KOPT-K1 (cell line): Measurements from ENCODE around the gene GRM1.

ENCODE experiments used
- H3K27ac ChIP-seq: fragments of 200-600 bp; sonication (generic); 2 replicates; pipeline ENCODE4 v1.5.1; 2016; ENCODE audit warnings: antibody characterized with exemption, mild to moderate bottlenecking, low read depth, low read length; ENCODE audit not compliant: poor library complexity, severe bottlenecking
- H3K36me3 ChIP-seq: fragments of 200-600 bp; sonication (generic); 2 replicates; pipeline ENCODE4 v1.5.1; 2017; ENCODE audit warnings: antibody characterized with exemption, mild to moderate bottlenecking, low read length, moderate library complexity; ENCODE audit not compliant: insufficient read depth
- H3K9me3 ChIP-seq: fragments of 200-600 bp; sonication (generic); 2 replicates; pipeline ENCODE4 v1.5.1; 2017; ENCODE audit warnings: antibody characterized with exemption, low read length, mild to moderate bottlenecking; ENCODE audit not compliant: insufficient read depth, poor library complexity, severe bottlenecking

GRM1 gene

DNA sequence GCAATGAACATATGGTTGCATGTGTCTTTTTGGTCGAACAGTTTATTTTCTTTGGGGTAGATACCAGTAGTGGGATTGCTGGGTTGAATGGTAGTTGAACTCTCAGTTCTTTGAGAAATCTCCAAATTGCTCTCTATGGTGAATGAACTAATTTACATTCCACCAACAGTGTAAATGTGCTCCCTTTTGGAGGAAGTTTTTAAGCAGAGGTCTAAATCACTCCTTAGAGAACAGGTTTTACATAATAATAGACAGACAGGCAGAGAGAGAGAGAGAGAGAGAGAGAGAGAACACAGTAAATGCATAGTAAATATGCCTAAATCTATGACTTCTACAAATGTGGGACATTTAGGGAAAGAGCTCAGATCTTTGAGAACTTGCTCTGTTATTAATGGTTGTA is 37.6 kb downstream of the GRM1 start:
- Histone ChIP-seq H3K27ac (no peak overlapping the region), H3K36me3 (no peaks in the 10 kb centered on the region), H3K9me3 (no peaks in the 10 kb centered on the region)

DNA sequence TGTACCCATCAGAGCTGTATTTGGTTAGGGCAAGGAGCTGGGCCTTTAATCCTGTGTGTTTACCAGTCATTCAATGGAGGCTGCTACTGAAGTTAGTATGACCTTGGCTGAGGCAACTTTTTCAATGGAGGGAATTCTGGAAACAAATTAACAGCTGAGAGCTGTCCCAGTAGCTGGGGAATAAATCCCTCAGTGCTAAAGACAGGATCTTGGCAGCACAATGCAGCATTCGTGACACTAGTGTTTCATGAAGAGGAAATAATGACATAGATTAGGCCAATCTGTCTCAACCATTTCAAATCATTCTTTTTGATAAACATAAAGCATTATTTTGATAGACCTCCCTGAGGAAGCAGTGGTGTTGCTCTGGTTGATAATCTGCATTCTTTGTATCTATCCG is 42.9 kb downstream of the GRM1 start:
- H3K36me3 ChIP-seq, result no peaks in the 10 kb centered on the region
- H3K9me3 ChIP-seq, result no peaks in the 10 kb centered on the region
- H3K27ac ChIP-seq, result no peak overlapping the region

DNA sequence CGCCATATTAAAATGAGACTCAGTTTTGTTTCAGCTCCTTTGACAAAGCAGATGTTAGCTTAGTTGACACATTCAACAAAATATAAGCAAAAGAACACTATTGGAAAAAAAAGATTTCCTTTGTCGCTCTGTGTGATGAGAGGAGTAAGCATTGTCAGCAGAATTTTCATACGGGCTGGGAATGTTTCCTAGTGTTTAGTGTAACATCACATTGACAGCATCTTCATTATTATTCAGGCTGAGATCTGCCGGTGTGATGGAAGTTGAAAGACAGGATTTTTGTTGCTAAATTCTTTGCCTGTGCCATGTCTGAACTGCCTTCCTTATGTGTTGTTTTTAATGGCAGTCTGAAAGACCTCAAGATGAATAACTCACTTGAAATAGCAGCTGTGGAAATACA is 49.1 kb downstream of the GRM1 start:
- Histone ChIP-seq H3K27ac (no peak overlapping the region), H3K9me3 (no peaks in the 10 kb centered on the region), H3K36me3 (no peaks in the 10 kb centered on the region)

DNA sequence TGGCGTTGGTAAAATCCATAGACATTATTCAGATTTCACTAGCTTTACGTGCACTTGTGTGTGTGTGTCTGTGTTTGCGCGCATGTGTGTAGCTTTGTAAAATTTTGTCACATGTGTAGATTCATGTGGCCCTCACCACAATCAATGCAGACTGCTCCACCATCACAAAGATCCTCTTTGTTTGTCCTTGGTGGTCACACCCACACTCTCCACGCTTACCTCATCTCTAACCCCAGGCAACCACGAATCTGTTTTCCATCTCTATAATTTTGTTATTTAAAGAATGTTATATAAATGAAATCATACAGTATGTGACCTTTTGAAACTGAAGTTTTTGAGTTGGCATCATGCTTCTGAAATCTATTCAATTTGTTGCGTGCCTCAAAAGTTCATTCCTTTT is 58.5 kb downstream of the GRM1 start:
- no peaks in the 10 kb centered on the region for H3K36me3 ChIP-seq
- H3K27ac ChIP-seq, result no peak overlapping the region
- H3K9me3 ChIP-seq, result no peaks in the 10 kb centered on the region

DNA sequence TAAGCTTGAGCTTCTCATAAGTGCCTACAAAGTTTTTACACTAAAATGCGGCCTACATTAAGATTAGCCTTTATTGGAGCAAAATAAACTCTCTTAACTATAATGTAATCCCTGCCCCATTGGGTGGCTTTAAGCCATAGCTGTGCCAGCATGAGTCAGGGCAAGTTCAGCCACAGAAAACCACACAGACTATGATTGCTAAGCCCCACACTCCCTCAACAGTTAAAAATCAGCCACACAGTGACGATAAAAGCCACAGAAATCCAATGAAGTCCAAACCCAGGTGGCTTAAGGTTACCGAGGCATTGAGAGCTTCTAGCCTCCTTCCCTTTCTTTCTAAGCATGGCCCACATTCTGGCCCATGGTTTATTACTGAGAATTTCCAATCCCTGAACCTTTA is 61.6 kb downstream of the GRM1 start:
- Histone ChIP-seq H3K36me3 (no peaks in the 10 kb centered on the region), H3K27ac (no peak overlapping the region), H3K9me3 (no peaks in the 10 kb centered on the region)

DNA sequence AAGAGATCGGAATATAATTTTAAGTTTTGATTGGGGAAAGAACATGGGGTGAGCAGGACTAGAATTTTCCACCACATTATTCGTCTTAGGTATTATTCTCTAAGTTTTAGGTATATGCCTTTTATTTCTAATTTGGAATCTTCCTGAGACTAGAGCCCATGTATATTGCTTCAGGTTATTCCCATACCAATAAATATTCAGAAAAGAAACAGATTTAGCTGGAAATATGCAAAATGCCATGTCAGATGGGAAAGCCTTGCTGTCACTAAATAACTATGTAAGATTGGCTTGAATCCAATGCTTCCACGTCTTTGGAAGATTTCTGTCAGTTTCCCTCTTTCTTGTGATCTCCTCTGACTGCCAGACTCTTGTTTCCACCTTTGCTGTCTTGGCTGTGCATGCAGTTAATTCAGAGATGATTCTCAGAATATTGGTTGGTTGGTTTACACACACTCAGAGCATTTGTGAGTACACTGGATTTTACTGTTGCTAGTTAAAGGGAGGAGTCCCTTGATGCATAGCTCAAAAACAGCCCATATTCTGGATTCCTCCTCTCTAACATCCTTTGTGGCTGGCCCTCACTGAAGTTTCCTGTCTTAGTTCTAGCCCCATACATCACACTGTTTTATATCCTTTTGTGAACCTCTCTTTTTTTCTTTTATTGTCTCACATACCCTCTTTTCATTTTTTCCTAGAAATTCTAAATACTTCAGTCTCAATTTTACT is 64.3 kb downstream of the GRM1 start:
- Histone ChIP-seq H3K36me3 (no peaks in the 10 kb centered on the region), H3K9me3 (no peaks in the 10 kb centered on the region), H3K27ac (no peak overlapping the region)

DNA sequence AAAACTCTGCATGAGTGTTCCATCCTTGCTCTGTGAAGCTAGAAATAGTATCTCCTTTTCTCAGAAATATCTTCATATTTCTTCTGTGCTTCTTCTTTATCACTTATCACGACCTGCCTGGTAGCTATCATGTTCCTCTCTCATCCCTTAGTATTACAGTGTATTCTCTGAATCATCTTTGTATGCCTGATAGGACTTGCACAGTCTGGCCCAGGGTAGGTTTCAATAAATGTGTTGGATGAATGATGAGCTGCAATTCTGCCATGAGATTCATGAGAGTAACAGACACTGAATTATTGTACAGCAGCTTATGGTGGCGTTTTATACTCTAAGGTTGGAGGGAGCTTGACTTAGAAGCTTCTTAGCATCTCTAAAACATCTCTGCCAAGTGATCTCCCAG is 66.6 kb downstream of the GRM1 start:
- no peaks in the 10 kb centered on the region for H3K9me3 ChIP-seq
- H3K27ac ChIP-seq, result no peak overlapping the region
- no peaks in the 10 kb centered on the region for H3K36me3 ChIP-seq

DNA sequence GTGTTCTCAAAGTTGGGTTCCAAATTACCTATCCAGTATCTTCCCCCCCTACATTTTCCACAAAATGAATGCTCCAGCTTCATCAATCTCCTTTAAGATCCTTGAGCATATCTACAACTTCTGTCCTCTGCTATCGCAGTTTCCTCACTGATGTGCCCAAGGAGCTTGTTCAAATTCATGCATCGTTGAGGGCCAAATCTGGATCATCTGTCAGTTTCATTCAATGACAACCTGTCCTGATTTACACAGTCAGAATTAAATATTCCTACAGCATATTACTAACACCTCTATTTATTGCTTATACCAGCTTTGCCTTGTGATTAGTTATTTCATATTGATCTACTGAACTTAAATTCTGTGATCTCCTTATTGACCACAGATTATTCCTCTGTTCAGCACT is 68.7 kb downstream of the GRM1 start:
- H3K9me3 ChIP-seq, result no peaks in the 10 kb centered on the region
- no peaks in the 10 kb centered on the region for H3K36me3 ChIP-seq
- H3K27ac ChIP-seq, result no peak overlapping the region

DNA sequence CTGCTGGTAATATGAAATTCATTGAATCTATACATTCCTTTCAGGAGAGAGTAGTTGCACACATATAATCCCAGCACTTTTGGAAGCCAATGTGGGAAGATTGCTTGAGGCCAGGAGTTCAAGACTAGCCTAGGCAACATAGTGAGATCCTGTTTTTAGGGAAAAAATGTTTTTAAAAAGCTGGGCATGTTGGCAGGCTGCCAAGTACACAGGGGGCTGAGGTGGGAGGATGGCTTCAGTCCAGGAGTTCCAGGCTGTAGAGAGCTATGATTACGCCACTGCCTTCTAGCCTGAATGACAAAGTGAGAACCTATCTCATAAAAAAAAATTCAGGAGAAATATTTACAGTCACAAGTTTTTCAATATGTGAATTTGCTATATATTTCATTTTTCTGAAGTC is 71.9 kb downstream of the GRM1 start:
- no peaks in the 10 kb centered on the region for H3K36me3 ChIP-seq
- no peaks in the 10 kb centered on the region for H3K9me3 ChIP-seq
- no peak overlapping the region for H3K27ac ChIP-seq

DNA sequence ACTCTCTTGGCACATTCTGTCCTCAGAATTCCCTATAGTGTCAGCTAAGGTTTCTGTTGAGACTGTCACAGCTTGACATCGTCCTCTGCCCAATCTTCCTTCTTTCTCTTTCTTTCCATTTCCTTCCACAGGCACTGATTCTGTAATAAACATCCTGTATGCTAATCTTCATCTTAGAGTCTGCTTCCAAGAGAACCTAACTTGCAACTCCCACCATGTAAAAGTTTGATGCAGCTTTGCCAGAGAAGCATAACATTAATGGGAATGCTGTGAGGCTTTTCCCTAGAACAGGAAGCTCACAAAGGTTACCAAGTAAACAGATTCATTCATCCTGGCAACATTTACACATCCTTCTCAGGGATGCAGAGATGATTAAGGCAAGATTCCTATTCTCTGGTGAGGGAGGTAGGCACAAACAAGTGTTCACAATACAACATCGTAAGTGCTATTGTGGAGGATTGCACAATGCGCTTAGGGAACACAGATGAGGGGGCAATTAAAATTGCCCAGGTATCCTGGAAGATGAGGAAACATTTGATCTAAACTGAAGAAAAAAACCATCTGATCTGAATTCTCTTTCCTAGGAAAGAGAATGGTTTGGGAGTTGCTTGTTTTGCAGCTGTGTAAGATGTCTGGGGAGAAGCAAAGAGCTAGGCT is 74.7 kb downstream of the GRM1 start:
- Histone ChIP-seq H3K9me3 (no peaks in the 10 kb centered on the region), H3K27ac (no peak overlapping the region), H3K36me3 (no peaks in the 10 kb centered on the region)

DNA sequence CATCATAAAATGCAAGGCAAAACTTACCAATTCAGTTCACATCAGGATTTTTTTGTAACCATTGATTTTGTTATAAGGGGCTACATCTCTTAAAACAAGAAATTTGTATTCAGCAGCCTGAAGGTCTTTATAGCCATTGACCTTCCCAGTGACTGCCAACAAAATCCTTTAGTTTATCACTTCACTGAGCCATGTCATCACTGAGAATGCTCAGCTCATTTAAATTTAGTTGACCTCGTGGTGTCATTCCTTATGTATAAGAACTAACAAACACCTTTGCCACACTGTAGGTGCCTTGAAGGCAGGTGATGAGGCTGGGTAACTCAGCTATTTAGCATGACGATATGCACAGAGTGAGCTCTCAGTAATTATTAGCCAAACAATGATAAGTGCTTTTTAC is 77.7 kb downstream of the GRM1 start:
- no peaks in the 10 kb centered on the region for H3K36me3 ChIP-seq
- H3K9me3 ChIP-seq, result no peaks in the 10 kb centered on the region
- no peak overlapping the region for H3K27ac ChIP-seq

DNA sequence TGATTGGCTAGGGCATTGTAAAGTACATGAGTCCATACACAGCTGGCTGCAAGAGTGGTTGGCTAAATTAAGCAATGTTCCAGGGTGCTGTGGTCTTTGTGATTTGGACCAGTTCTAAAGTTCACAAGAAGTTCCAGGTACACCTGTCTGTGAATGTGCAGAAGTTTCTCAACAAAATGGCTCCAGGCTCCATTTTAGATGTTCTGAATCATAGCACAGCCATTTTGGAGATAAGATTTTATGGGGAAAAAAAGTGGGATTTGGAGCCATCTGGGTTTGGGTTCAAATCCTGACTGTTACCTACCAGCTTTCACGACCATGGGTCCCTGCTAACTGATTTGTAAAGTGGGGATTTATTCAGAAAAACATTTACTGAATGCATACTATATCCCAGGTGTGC is 82.1 kb downstream of the GRM1 start:
- Histone ChIP-seq H3K36me3 (no peaks in the 10 kb centered on the region), H3K27ac (no peak overlapping the region), H3K9me3 (no peaks in the 10 kb centered on the region)

DNA sequence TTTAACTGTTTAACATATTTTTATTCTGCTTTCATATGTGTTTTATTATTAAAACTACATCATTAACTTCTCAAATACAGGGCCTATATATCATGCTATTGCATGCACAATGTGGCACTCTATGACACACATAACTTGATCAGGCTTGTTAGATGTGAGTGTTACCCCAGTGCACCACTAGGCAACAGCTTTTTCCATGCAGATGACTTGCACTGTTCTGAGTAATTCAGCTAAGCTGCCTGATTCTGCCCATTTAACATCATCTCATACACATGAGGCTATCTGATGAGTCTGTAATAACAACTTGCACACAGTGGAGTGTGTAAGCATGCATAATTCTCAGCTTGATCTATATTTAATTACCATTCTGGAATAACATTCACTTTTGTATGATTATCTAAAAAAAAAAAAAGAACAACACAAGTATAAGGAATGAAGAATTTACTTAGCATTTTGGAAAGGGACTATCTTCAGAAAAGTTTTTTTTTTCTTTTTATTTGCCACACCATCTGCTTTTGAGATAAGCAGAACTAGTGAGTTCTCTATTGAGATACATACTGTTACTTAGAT is 83.1 kb downstream of the GRM1 start:
- Histone ChIP-seq H3K9me3 (no peaks in the 10 kb centered on the region), H3K27ac (no peak overlapping the region), H3K36me3 (no peaks in the 10 kb centered on the region)

DNA sequence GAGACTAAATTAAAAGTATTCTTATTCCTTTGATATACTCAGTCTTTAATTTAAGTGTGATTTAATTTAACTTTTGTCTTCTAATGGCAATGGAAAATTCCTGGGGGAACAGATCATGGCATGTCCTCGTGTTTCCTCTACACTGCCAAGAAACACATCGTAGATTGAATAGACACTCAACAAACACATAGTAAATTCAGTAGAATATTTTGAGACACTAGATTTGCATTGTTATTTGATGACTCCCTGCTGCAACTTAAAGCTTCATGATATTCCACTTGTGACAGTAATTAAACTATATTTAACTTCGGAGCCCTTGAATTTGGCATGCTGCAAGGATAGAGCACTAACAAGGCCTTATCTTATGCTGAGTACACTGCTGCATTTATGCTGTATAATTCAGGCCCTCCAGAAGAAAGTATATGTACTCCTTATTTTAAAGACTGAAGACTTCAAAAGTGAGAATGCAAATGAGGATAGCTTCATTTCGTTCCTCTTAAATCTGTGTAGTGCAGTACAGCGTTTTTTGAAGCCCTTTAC is 84.3 kb downstream of the GRM1 start:
- Histone ChIP-seq H3K36me3 (no peaks in the 10 kb centered on the region), H3K9me3 (no peaks in the 10 kb centered on the region), H3K27ac (no peak overlapping the region)

DNA sequence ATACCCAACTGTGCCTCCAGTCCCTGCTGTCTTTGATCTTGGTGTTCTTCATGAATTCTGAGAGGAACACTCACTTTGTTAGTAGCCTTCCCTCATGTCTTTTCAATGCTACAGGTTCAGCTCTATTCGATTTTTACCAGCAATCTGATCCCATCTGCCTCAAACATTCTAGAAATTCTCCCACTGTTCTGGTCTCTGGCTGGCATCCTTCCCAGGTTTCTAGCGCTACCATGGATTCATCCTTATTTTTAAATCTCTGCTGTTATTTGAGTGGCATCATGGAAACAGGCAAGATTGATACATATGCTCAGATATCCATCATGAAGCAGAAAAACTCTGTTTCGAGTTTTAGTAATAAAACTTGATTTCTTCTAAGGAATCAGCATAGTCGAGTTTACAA is 94.8 kb downstream of the GRM1 start:
- H3K27ac ChIP-seq, result no peak overlapping the region
- H3K9me3 ChIP-seq, result no peaks in the 10 kb centered on the region
- H3K36me3 ChIP-seq, result no peaks in the 10 kb centered on the region
